ENCODE results near the gene RIMS3. TPM values are rescaled to one million over a fixed set of nuclear protein-coding genes. Genes with fewer than 3 reads are reported as not detected.

RIMS3 gene
- total RNA-seq, 1 donor from 2014 or later = 4.7 TPM

DNA sequence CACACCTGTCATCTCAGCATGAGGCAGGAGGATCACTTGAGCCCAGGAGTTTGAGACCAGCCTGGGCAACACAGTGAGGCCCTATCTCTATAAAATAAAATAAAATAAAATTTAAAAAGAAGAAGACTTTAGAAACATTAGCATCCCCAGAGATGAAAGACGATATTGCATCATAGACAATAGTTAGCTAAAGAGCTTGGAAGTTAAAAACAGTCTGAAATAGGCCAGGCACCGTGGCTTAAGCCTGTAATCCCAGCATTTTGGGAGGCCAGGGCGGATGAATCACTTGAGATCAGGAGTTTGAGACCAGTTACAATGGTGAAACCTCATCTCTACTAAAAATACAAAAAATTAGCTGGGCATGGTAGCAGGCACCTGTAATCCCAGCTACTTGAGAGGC, 59.3 kb downstream of the RIMS3 start:
- Histone ChIP-seq H3K4me3 (no peak overlapping the region), H3K27me3 (no peaks in the 10 kb centered on the region), H3K36me3 (no peaks in the 10 kb centered on the region), H3K4me1 (no peaks in the 10 kb centered on the region), H3K9me3 (no peaks in the 10 kb centered on the region), H3K27ac (no peak overlapping the region)
- ATAC-seq = no peak
- DNase-seq = no peak
- intact Hi-C loops (cut with DNase I) = no loop called here
- TF ChIP-seq, protein P1, sequence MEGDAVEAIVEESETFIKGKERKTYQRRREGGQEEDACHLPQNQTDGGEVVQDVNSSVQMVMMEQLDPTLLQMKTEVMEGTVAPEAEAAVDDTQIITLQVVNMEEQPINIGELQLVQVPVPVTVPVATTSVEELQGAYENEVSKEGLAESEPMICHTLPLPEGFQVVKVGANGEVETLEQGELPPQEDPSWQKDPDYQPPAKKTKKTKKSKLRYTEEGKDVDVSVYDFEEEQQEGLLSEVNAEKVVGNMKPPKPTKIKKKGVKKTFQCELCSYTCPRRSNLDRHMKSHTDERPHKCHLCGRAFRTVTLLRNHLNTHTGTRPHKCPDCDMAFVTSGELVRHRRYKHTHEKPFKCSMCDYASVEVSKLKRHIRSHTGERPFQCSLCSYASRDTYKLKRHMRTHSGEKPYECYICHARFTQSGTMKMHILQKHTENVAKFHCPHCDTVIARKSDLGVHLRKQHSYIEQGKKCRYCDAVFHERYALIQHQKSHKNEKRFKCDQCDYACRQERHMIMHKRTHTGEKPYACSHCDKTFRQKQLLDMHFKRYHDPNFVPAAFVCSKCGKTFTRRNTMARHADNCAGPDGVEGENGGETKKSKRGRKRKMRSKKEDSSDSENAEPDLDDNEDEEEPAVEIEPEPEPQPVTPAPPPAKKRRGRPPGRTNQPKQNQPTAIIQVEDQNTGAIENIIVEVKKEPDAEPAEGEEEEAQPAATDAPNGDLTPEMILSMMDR (IDR thresholded peaks at IDR 0.05) = no peak

DNA sequence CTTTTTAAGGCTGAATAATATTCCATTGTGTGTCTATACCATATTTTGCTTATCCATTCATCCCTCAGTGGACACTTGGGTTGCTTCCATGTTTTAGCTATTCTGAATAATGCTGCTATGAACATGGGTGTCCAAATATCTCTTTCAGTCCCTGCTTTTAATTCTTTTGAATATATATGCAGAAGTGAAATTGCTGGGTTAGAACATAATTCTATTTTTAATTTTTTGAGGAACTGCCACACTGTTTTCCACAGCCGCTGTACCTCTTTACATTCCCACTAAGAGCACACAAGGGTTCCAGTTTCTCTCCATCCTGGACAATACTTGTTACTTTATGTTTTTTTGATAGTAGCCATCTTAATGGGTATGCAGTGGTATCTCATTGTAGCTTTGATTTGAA, 65.6 kb downstream of the RIMS3 start:
- intact Hi-C loops (cut with DNase I) = no loop called here
- Histone ChIP-seq H3K4me1 (no peaks in the 10 kb centered on the region), H3K27ac (no peak overlapping the region), H3K27me3 (no peaks in the 10 kb centered on the region), H3K9me3 (no peaks in the 10 kb centered on the region), H3K4me3 (no peak overlapping the region), H3K36me3 (no peaks in the 10 kb centered on the region)
- DNase-seq (no peak), ATAC-seq (peak; percentile 34)
- TF ChIP-seq, protein P1 (IDR thresholded peaks at IDR 0.05) = no peak

DNA sequence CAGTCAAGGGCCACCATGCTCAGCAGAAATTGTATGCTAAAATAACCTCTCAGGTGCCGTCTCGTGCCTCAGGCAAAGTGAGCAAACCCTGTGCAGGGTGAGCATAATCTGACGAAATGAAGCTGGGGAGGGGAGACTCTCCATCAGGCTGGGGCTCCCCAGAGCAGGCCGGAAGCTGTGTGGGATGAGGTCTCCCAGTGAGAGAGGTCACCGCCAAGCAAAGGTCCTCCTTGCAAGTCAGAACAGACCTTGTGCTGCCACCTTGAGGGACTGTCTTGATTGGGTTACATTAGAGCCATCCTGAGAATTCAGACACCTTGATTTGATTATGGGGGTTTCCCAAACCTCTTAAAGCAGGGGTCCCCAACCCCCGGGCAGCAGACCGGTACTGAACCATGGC, 69.9 kb downstream of the RIMS3 start:
- intact Hi-C loops (cut with DNase I) = no loop called here
- no peak for DNase-seq
- ATAC-seq = no peak
- H3K27me3 ChIP-seq = no peaks in the 10 kb centered on the region
- H3K4me1 ChIP-seq = no peaks in the 10 kb centered on the region
- H3K4me3 ChIP-seq = no peak overlapping the region
- no peaks in the 10 kb centered on the region for H3K9me3 ChIP-seq
- no peaks in the 10 kb centered on the region for H3K36me3 ChIP-seq
- H3K27ac ChIP-seq = no peak overlapping the region
- TF ChIP-seq, protein P1 (IDR thresholded peaks at IDR 0.05) = no peak

DNA sequence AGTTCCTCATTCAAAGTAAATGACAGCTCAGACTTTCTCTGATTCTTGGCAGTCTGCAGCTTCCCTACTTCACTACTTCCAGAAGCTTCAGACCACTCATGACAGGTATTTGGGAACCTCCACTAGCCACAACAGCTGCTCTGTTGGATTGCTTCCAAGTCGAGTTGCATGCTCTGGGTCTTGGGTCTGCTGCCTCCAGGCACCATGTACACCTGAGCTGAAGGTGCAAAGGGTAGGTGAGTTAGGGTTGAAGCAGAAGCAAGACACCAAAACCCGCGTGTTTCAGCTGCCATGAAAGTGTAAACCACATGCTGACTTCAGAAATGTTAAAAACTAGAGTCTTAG, 71.3 kb downstream of the RIMS3 start:
- intact Hi-C loops (cut with DNase I) = no loop called here
- TF ChIP-seq, protein P1 (IDR thresholded peaks at IDR 0.05) = no peak
- no peak for ATAC-seq

DNA sequence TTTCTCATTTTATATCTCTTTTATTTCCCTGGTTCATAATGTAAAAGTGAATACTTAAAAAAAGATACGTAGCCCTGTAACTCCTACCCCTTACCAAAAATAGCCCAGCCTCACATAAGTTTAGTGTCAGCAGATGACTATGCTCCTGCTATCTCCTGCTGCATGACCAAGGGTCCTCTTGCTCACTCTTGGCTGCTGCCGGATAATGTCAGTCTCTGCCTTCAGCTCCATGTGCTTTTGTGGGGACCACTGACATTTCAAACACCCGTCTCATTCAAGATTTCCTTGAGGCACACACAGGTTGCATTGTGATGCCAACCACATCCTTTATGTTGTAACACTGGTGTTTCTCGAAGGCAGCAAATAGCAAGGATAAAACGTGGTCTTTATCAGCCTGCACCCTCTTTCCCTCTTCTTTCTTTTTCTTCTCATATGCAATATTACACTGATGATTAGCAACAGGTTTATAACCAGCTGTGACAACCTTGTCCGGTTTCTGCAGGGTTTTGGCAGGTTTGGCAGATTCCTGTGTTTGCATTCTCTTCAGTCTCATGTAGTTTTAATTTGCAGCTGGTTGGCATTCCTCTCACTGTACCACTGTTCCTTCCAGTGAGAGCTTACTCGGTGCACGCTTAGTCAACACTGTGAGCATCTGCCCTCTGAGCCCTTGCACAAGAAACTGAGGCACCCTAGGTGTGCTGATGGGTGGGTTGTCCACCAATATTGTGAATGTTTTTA, 71.9 kb downstream of the RIMS3 start:
- H3K4me1 ChIP-seq = no peaks in the 10 kb centered on the region
- intact Hi-C loops (cut with DNase I) = no loop called here
- H3K27ac ChIP-seq = no peak overlapping the region
- DNase-seq (no peak), ATAC-seq (no peak)
- no peaks in the 10 kb centered on the region for H3K27me3 ChIP-seq
- H3K4me3 ChIP-seq = no peak overlapping the region
- no peaks in the 10 kb centered on the region for H3K36me3 ChIP-seq
- H3K9me3 ChIP-seq = no peaks in the 10 kb centered on the region
- TF ChIP-seq, protein P1 (IDR thresholded peaks at IDR 0.05) = no peak

More for the DNA sequence above, 71.3 kb downstream of the RIMS3 start:
- no peak for DNase-seq
- Histone ChIP-seq H3K9me3 (no peaks in the 10 kb centered on the region), H3K4me1 (no peaks in the 10 kb centered on the region), H3K27ac (no peak overlapping the region), H3K36me3 (no peaks in the 10 kb centered on the region), H3K27me3 (no peaks in the 10 kb centered on the region), H3K4me3 (no peak overlapping the region)
